GM23338 (cell line): Measurements from ENCODE around the gene TFF2. TPM values are rescaled to one million over a fixed set of nuclear protein-coding genes. Genes with fewer than 3 reads are reported as not detected.

Experiments used
- ATAC-seq: fragments of 200-7000 bp; cut with Tn5 transposase; 3 replicates; pipeline ENCODE4 v1.9.1; 2020
- DNase-seq: peaks from one replicate; pipeline ENCODE4 v3.0.0-alpha.2; 2015; ENCODE audit warnings: low spot score
- H2AFZ ChIP-seq: fragments of 200-600 bp; sonication (generic); 2 replicates; pipeline ENCODE4 v1.8.0; 2016; ENCODE audit warnings: antibody characterized with exemption, mild to moderate bottlenecking, moderate library complexity
- H3F3A ChIP-seq: fragments of 200-600 bp; sonication (generic); replicated peaks from 2 replicates; pipeline ENCODE4 v1.8.0; 2017; ENCODE audit warnings: antibody characterized with exemption, mixed run types, low read depth
- H3K27ac ChIP-seq: fragments of 200-600 bp; sonication (generic); 2 replicates; pipeline ENCODE4 v1.6.1; 2016; ENCODE audit warnings: low read depth
- H3K27me3 ChIP-seq: fragments of 200-600 bp; sonication (generic); 2 replicates; pipeline ENCODE4 v1.8.0; 2016; ENCODE audit warnings: mild to moderate bottlenecking, mixed run types, moderate library complexity; ENCODE audit not compliant: insufficient read depth
- H3K36me3 ChIP-seq: fragments of 200-600 bp; sonication (generic); 2 replicates; pipeline ENCODE4 v1.8.0; 2016; ENCODE audit warnings: mild to moderate bottlenecking; ENCODE audit not compliant: insufficient read depth
- H3K4me1 ChIP-seq: fragments of 200-600 bp; sonication (generic); 2 replicates; pipeline ENCODE4 v1.8.0; 2016; ENCODE audit warnings: mild to moderate bottlenecking, moderate library complexity; ENCODE audit not compliant: insufficient read depth
- H3K4me2 ChIP-seq: fragments of 200-600 bp; sonication (generic); 2 replicates; pipeline ENCODE4 v1.7.1; 2017; ENCODE audit warnings: mixed run types
- H3K4me3 ChIP-seq: fragments of 200-600 bp; sonication (generic); 2 replicates; pipeline ENCODE4 v1.6.1; 2016; ENCODE audit warnings: mixed run types
- H3K79me2 ChIP-seq: fragments of 200-600 bp; sonication (generic); replicated peaks from 2 replicates; pipeline ENCODE4 v1.8.0; 2017; ENCODE audit warnings: mild to moderate bottlenecking; ENCODE audit not compliant: insufficient read depth
- H3K9me2 ChIP-seq: fragments of 200-600 bp; sonication (generic); 2 replicates; pipeline ENCODE4 v1.8.0; 2017; ENCODE audit not compliant: insufficient read depth
- H4K20me1 ChIP-seq: fragments of 200-600 bp; sonication (generic); replicated peaks from 2 replicates; pipeline ENCODE4 v1.8.0; 2017; ENCODE audit warnings: mild to moderate bottlenecking; ENCODE audit not compliant: insufficient read depth
- H3K27ac Mint-ChIP-seq: 2 replicates; pipeline ENCODE4 v1.8.0; 2020; ENCODE audit warnings: inconsistent platforms, mild to moderate bottlenecking, moderate library complexity, mixed read lengths
- H3K27me3 Mint-ChIP-seq: 3 replicates; pipeline ENCODE4 v1.8.0; 2022; ENCODE audit warnings: low read depth, mild to moderate bottlenecking, moderate library complexity, mixed read lengths, inconsistent platforms; ENCODE audit not compliant: insufficient read depth, poor library complexity
- H3K36me3 Mint-ChIP-seq: 3 replicates; pipeline ENCODE4 v1.8.0; 2021; ENCODE audit warnings: low read depth, mild to moderate bottlenecking, inconsistent platforms, moderate library complexity, mixed read lengths
- H3K4me1 Mint-ChIP-seq: 3 replicates; pipeline ENCODE4 v1.8.0; 2020; ENCODE audit warnings: mild to moderate bottlenecking, inconsistent platforms, mixed read lengths
- H3K4me3 Mint-ChIP-seq: 3 replicates; pipeline ENCODE4 v1.8.0; 2021; ENCODE audit warnings: moderate library complexity, mild to moderate bottlenecking, inconsistent platforms, mixed read lengths
- H3K9me3 Mint-ChIP-seq: 3 replicates; pipeline ENCODE4 v1.8.0; 2020; ENCODE audit warnings: moderate library complexity, mild to moderate bottlenecking, inconsistent platforms, mixed read lengths
- EZH2 ChIP-seq: fragments of 200-600 bp; sonication (generic); IDR thresholded peaks from one replicate; pipeline ENCODE4 v1.8.0; 2017; ENCODE audit warnings: antibody characterized with exemption, mild to moderate bottlenecking, low read depth; ENCODE audit not compliant: unreplicated experiment
- NANOG ChIP-seq: IDR thresholded peaks from 2 replicates; pipeline ENCODE4 v1.6.1; 2016; ENCODE audit warnings: antibody characterized with exemption, borderline replicate concordance
- STAT1 ChIP-seq: IDR thresholded peaks from one replicate; pipeline ENCODE4 v1.6.1; 2016; ENCODE audit warnings: antibody characterized with exemption; ENCODE audit not compliant: unreplicated experiment
- polyA plus RNA-seq: library from polyadenylated mRNA; unstranded; fragments of >200 nt; fragmentation: Nextera tagmentation; extraction: Ambion mirVana; gene quantifications from 2 replicates; pipeline ENCODE4 v1.2.1, GENCODE V29; 2016
- total RNA-seq: library from RNA; depleted of rRNA; stranded (reverse); fragments of >200 nt; shearing (Covaris generic); gene quantifications from 2 replicates; pipeline ENCODE4 v1.2.3, GENCODE V29; 2014
- TF ChIP-seq, protein P1 (sequence below): fragments of 250-450 bp; sonication (Bioruptor Pico); IDR thresholded peaks from 2 replicates; pipeline ENCODE4 v1.5.0; 2020; ENCODE audit warnings: mild to moderate bottlenecking, moderate library complexity
- TF ChIP-seq, protein P2 (sequence below), 2 experiments: fragments of 200-600 bp in 1 of 2; sonication (generic) in 1 of 2; conservative IDR thresholded peaks; 2 replicates each; pipeline versions ENCODE4 v1.5.1 to v1.6.1; 2016 to 2017; ENCODE audit warnings: antibody characterized with exemption in 2 of 2, low read depth in 2 of 2, mild to moderate bottlenecking in 2 of 2, moderate library complexity in 1 of 2

TFF2 gene
- total and polyA plus RNA-seq, 2 experiments from 2014 or later: not detected

DNA sequence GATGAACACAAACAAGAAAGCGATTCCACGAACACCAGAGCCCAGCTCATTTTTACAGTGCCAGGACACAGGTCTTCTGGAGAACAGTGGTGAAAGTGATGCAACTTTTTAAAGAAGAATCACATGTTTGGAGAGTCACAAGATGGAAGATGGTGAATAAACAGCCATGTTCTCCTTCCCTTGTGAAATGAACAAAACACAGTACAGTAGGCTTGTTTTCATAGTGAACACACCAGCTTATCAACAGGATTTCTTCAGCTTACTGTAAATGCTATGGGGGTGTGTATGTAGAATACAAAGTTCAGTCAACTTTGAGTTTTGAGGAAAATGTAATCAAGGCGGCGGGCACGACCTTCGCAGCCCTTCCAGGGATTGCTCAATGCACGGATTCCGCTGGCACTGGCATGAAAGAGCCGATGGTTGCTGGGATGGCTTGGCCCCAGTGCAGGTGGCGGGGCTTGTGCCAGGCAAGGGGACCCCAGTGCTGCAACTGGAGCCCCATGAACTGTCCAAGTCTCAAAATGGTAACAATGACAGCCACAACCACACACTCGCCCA, 35.3 kb upstream of the TFF2 start (continued):
- TF ChIP-seq, protein P1, sequence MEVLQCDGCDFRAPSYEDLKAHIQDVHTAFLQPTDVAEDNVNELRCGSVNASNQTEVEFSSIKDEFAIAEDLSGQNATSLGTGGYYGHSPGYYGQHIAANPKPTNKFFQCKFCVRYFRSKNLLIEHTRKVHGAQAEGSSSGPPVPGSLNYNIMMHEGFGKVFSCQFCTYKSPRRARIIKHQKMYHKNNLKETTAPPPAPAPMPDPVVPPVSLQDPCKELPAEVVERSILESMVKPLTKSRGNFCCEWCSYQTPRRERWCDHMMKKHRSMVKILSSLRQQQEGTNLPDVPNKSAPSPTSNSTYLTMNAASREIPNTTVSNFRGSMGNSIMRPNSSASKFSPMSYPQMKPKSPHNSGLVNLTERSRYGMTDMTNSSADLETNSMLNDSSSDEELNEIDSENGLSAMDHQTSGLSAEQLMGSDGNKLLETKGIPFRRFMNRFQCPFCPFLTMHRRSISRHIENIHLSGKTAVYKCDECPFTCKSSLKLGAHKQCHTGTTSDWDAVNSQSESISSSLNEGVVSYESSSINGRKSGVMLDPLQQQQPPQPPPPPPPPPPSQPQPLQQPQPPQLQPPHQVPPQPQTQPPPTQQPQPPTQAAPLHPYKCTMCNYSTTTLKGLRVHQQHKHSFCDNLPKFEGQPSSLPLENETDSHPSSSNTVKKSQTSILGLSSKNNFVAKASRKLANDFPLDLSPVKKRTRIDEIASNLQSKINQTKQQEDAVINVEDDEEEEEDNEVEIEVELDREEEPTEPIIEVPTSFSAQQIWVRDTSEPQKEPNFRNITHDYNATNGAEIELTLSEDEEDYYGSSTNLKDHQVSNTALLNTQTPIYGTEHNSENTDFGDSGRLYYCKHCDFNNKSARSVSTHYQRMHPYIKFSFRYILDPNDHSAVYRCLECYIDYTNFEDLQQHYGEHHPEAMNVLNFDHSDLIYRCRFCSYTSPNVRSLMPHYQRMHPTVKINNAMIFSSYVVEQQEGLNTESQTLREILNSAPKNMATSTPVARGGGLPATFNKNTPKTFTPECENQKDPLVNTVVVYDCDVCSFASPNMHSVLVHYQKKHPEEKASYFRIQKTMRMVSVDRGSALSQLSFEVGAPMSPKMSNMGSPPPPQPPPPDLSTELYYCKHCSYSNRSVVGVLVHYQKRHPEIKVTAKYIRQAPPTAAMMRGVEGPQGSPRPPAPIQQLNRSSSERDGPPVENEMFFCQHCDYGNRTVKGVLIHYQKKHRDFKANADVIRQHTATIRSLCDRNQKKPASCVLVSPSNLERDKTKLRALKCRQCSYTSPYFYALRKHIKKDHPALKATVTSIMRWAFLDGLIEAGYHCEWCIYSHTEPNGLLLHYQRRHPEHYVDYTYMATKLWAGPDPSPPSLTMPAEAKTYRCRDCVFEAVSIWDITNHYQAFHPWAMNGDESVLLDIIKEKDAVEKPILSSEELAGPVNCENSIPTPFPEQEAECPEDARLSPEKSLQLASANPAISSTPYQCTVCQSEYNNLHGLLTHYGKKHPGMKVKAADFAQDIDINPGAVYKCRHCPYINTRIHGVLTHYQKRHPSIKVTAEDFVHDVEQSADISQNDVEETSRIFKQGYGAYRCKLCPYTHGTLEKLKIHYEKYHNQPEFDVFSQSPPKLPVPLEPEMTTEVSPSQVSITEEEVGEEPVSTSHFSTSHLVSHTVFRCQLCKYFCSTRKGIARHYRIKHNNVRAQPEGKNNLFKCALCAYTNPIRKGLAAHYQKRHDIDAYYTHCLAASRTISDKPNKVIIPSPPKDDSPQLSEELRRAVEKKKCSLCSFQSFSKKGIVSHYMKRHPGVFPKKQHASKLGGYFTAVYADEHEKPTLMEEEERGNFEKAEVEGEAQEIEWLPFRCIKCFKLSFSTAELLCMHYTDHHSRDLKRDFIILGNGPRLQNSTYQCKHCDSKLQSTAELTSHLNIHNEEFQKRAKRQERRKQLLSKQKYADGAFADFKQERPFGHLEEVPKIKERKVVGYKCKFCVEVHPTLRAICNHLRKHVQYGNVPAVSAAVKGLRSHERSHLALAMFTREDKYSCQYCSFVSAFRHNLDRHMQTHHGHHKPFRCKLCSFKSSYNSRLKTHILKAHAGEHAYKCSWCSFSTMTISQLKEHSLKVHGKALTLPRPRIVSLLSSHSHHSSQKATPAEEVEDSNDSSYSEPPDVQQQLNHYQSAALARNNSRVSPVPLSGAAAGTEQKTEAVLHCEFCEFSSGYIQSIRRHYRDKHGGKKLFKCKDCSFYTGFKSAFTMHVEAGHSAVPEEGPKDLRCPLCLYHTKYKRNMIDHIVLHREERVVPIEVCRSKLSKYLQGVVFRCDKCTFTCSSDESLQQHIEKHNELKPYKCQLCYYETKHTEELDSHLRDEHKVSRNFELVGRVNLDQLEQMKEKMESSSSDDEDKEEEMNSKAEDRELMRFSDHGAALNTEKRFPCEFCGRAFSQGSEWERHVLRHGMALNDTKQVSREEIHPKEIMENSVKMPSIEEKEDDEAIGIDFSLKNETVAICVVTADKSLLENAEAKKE: no peak
- TF ChIP-seq, protein P2, sequence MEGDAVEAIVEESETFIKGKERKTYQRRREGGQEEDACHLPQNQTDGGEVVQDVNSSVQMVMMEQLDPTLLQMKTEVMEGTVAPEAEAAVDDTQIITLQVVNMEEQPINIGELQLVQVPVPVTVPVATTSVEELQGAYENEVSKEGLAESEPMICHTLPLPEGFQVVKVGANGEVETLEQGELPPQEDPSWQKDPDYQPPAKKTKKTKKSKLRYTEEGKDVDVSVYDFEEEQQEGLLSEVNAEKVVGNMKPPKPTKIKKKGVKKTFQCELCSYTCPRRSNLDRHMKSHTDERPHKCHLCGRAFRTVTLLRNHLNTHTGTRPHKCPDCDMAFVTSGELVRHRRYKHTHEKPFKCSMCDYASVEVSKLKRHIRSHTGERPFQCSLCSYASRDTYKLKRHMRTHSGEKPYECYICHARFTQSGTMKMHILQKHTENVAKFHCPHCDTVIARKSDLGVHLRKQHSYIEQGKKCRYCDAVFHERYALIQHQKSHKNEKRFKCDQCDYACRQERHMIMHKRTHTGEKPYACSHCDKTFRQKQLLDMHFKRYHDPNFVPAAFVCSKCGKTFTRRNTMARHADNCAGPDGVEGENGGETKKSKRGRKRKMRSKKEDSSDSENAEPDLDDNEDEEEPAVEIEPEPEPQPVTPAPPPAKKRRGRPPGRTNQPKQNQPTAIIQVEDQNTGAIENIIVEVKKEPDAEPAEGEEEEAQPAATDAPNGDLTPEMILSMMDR (conservative IDR thresholded peaks at IDR 0.05; ENCODE audit: low read depth in 2 of 2): no peak

DNA sequence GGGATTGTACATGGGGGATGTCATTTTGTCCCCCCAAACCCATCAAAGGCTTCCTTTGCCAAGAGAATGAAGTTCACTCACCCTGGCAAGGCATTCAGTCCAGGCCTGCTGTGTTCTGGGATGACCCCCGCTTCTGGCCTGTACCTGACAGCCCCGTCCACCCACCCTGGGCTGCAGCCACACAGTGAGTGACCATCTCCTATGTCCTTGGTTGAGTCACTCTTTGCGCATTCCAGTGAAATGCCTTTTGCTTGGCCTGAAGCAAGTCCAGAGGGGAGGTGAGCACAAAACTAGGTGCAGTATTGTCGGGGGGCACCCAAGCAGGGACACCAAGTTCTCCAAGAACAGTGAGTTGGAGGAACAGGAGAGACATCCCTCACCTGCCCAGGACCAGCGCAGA, 34.8 kb upstream of the TFF2 start:
- no peak for ATAC-seq
- Mint-ChIP-seq H3K27ac (no peak overlapping the region; the same call in 1 of the 2 replicates), H3K4me3 (no peak overlapping the region), H3K27me3 (peaks cover 7% of the 10 kb centered on the region), H3K4me1 (peaks cover 35% of the 10 kb centered on the region), H3K36me3 (peaks cover 15% of the 10 kb centered on the region), H3K9me3 (peaks cover 26% of the 10 kb centered on the region)
- no peaks in the 10 kb centered on the region for H3K9me2 ChIP-seq
- H3K4me3 ChIP-seq: no peak overlapping the region
- H3K4me2 ChIP-seq: no peak overlapping the region
- no peaks in the 10 kb centered on the region for H4K20me1 ChIP-seq
- peaks cover 6% of the 10 kb centered on the region for H3K4me1 ChIP-seq
- no peaks in the 10 kb centered on the region for H3K79me2 ChIP-seq
- H3F3A ChIP-seq: peaks cover 5% of the 10 kb centered on the region; the same call in 1 of the 2 replicates
- no peak overlapping the region for H2AFZ ChIP-seq
- H3K27ac ChIP-seq: no peak overlapping the region
- no peaks in the 10 kb centered on the region for H3K27me3 ChIP-seq
- no peaks in the 10 kb centered on the region for H3K36me3 ChIP-seq
- no peak for DNase-seq
- TF ChIP-seq STAT1 (no peak), EZH2 (no peak), NANOG (no peak)
- TF ChIP-seq, protein P1: no peak
